ENCODE results near the gene PRR11. TPM values are rescaled to one million over a fixed set of nuclear protein-coding genes. Genes with fewer than 3 reads are reported as not detected.

PRR11 gene
- total and polyA plus RNA-seq, 2 experiments from 2014 or later: 2.2 to 18.9 TPM

- no peaks in the 10 kb centered on the region for H3K27me3 ChIP-seq
- H3K4me1 ChIP-seq (ENCODE audit: low read depth): no peaks in the 10 kb centered on the region
- DNase-seq (ENCODE audit: low read depth in 1 of 2, low spot score in 1 of 2): no peak
- no peak for TF ChIP-seq CTCF (IDR thresholded peaks at IDR 0.05; ENCODE audit: low read depth, low read length)
- H3K36me3 ChIP-seq: no peaks in the 10 kb centered on the region
- H3K9me3 ChIP-seq (ENCODE audit: low read depth): no peaks in the 10 kb centered on the region
- no peak overlapping the region for H3K4me3 ChIP-seq
- no peak overlapping the region for H3K27ac ChIP-seq
These were observed 83.4 kb downstream of the PRR11 start for GRCh38 chr17:59238906-59239305.

GRCh38 chr17:59244081-59244480 is 88.5 kb downstream of the PRR11 start:
- H3K36me3 ChIP-seq: no peaks in the 10 kb centered on the region
- H3K27ac ChIP-seq: no peak overlapping the region
- H3K9me3 ChIP-seq (ENCODE audit: low read depth): no peaks in the 10 kb centered on the region
- H3K4me3 ChIP-seq: no peak overlapping the region
- H3K4me1 ChIP-seq (ENCODE audit: low read depth): no peaks in the 10 kb centered on the region
- TF ChIP-seq CTCF (IDR thresholded peaks at IDR 0.05; ENCODE audit: low read depth, low read length): no peak
- DNase-seq (ENCODE audit: low read depth in 1 of 2, low spot score in 1 of 2): no peak
- H3K27me3 ChIP-seq: no peaks in the 10 kb centered on the region

Other genes starting within 250 kb of the PRR11 start
- 27.2 and 30.0 TPM in 2 replicates for gene TRIM37, start 48.9 kb upstream of the PRR11 start, total RNA-seq
- 24.7 and 25.6 TPM in 2 replicates for gene TRIM37, start 48.9 kb upstream of the PRR11 start, polyA plus RNA-seq
- gene SKA2, start 560 bp upstream of the PRR11 start, total RNA-seq: 55.5 and 107 TPM in 2 replicates
- 37.7 and 59.2 TPM in 2 replicates for gene SKA2, start 560 bp upstream of the PRR11 start, polyA plus RNA-seq
- 16.3 and 18.5 TPM in 2 replicates for gene SMG8, start 54.3 kb downstream of the PRR11 start, total RNA-seq
- 17.0 and 18.2 TPM in 2 replicates for gene SMG8, start 54.3 kb downstream of the PRR11 start, polyA plus RNA-seq
- 5.6 and 9.9 TPM in 2 replicates for gene GDPD1, start 64.8 kb downstream of the PRR11 start, total RNA-seq
- gene GDPD1, start 64.8 kb downstream of the PRR11 start, polyA plus RNA-seq: 2.0 and 4.7 TPM in 2 replicates
- gene YPEL2, start 175.9 kb downstream of the PRR11 start, total RNA-seq: 48.7 and 80.7 TPM in 2 replicates
- 79.3 and 95.5 TPM in 2 replicates for gene YPEL2, start 175.9 kb downstream of the PRR11 start, polyA plus RNA-seq

Measured in cardiac muscle cell (in vitro differentiated cells and primary cell).